ENCODE data around the gene ADGRV1.
"Not testable (repeated sequence)": the region's sequence is repeated elsewhere in the genome, so short reads cannot be mapped to it uniquely, and the experiment has no call there.

- TF ChIP-seq CTCF, POLR2AphosphoS5 (IDR thresholded peaks at IDR 0.05): not testable (repeated sequence)
These were observed 482.5 kb downstream of the ADGRV1 start for GRCh38 chr5:91041132-91041531.

All from prostate gland (tissue), 2 donors.